Ecto neural progenitor cell (in vitro differentiated cells): Measurements from ENCODE around the gene SALL1.

Experiments
- DNase-seq: peaks from one replicate; pipeline ENCODE4 v3.0.0-alpha.2; 2018; ENCODE audit warnings: low spot score

The SALL1 gene

GRCh38 chr16:51150888-51151320 lies at the start of gene SALL1:
Gene SALL1, minus strand, starts transcription at chr16:51151270. Its CDS starts 29 bp downstream, at chr16:51151241.
- DNase-seq, result no peak

GRCh38 chr16:51200793-51201192 lies 49.7 kb upstream of the SALL1 start:
- DNase-seq, result no peak

GRCh38 chr16:51197953-51198748 lies 47.1 kb upstream of the SALL1 start:
- DNase-seq, result no peak

GRCh38 chr16:51193879-51194278 lies 42.8 kb upstream of the SALL1 start:
- no peak for DNase-seq

- no peak for DNase-seq
Observed at GRCh38 chr16:51184702-51185433, 33.8 kb upstream of the SALL1 start.

- DNase-seq, result no peak
Observed at GRCh38 chr16:51181503-51181811, 30.4 kb upstream of the SALL1 start.

GRCh38 chr16:51180719-51181502 lies 29.8 kb upstream of the SALL1 start:
- DNase-seq, result no peak

- DNase-seq, result no peak
Observed at GRCh38 chr16:51175081-51175480, 24.0 kb upstream of the SALL1 start.

GRCh38 chr16:51172368-51172767 lies 21.3 kb upstream of the SALL1 start:
- no peak for DNase-seq

GRCh38 chr16:51168755-51169154 lies 17.7 kb upstream of the SALL1 start:
- no peak for DNase-seq

- no peak for DNase-seq
Observed at GRCh38 chr16:51167170-51167895, 16.3 kb upstream of the SALL1 start.

GRCh38 chr16:51166541-51166940 lies 15.5 kb upstream of the SALL1 start:
- no peak for DNase-seq

GRCh38 chr16:51166091-51166490 lies 15.0 kb upstream of the SALL1 start:
- DNase-seq, result no peak

- no peak for DNase-seq
Observed at GRCh38 chr16:51165043-51165442, 14.0 kb upstream of the SALL1 start.

- DNase-seq, result no peak
Observed at GRCh38 chr16:51164574-51164973, 13.5 kb upstream of the SALL1 start.

GRCh38 chr16:51163894-51164566 lies 13.0 kb upstream of the SALL1 start:
- no peak for DNase-seq

- DNase-seq, result no peak
Observed at GRCh38 chr16:51163366-51163765, 12.3 kb upstream of the SALL1 start.

- no peak for DNase-seq
Observed at GRCh38 chr16:51161440-51162195, 10.5 kb upstream of the SALL1 start.

GRCh38 chr16:51159865-51160264 lies 8.8 kb upstream of the SALL1 start:
- no peak for DNase-seq

- DNase-seq, result no peak
Observed at GRCh38 chr16:51159296-51159695, 8.2 kb upstream of the SALL1 start.

GRCh38 chr16:51157698-51158097 lies 6.6 kb upstream of the SALL1 start:
- no peak for DNase-seq
